Activated T-cell treated with anti-CD3 and anti-CD28 coated beads for 24 hours (primary cell): Measurements from ENCODE around the gene KY.

Source experiments
- DNase-seq: peaks from one replicate; pipeline ENCODE4 v3.0.0-alpha.2; 2020; ENCODE audit warnings: low read depth

KY gene

GRCh38 chr3:134619301-134619615 lies 31.6 kb downstream of the KY start:
- no peak for DNase-seq

- DNase-seq, result no peak
Observed at GRCh38 chr3:134618478-134619300, 32.1 kb downstream of the KY start.

GRCh38 chr3:134617608-134618477 lies 33.0 kb downstream of the KY start:
- DNase-seq, result no peak

GRCh38 chr3:134615743-134616142 lies 35.1 kb downstream of the KY start:
- DNase-seq, result no peak

GRCh38 chr3:134614955-134615354 lies 35.9 kb downstream of the KY start:
- DNase-seq, result no peak

- no peak for DNase-seq
Observed at GRCh38 chr3:134613006-134613520, 37.8 kb downstream of the KY start.

GRCh38 chr3:134611516-134611915 lies 39.3 kb downstream of the KY start:
- DNase-seq, result no peak

- DNase-seq, result no peak
Observed at GRCh38 chr3:134610432-134611385, 40.1 kb downstream of the KY start.

- DNase-seq, result no peak
Observed at GRCh38 chr3:134609821-134610431, 40.9 kb downstream of the KY start.

- no peak for DNase-seq
Observed at GRCh38 chr3:134608771-134609435, 41.9 kb downstream of the KY start.

- no peak for DNase-seq
Observed at GRCh38 chr3:134608023-134608770, 42.6 kb downstream of the KY start.

GRCh38 chr3:134607054-134608022 lies 43.5 kb downstream of the KY start:
- no peak for DNase-seq

GRCh38 chr3:134606033-134607025 lies 44.5 kb downstream of the KY start:
- no peak for DNase-seq

GRCh38 chr3:134605556-134605955 lies 45.3 kb downstream of the KY start:
- no peak for DNase-seq

GRCh38 chr3:134603956-134604355 lies 46.9 kb downstream of the KY start:
- no peak for DNase-seq

- DNase-seq, result no peak
Observed at GRCh38 chr3:134603480-134603879, 47.3 kb downstream of the KY start.

- no peak for DNase-seq
Observed at GRCh38 chr3:134602440-134602814, 48.4 kb downstream of the KY start.
